ENCODE measurements around the gene TRIM40.

- TF ChIP-seq GATA3 (IDR thresholded peaks at IDR 0.05; ENCODE audit: low read depth, low read length) (no peak), GATA2 (IDR thresholded peaks at IDR 0.05; ENCODE audit: low read depth, low read length) (no peak)
Observed at GRCh38 chr6:30152910-30153610, 17.1 kb downstream of the TRIM40 start.
